DMS153 treated with DMSO at 0.1 percent for 48 hours (cell line): ENCODE measurements around the gene PDZD2.
A peak's percentile ranks its signal among the peaks of the same experiment; 100 is the strongest.

Source experiments
- DNase-seq: peaks from one replicate; lab custom pipeline; 2025; ENCODE audit not compliant: unreplicated experiment; lab: John Stamatoyannopoulos, UW

PDZD2 gene

GRCh38 chr5:31913808-31914207 is 274.9 kb downstream of the PDZD2 start:
- no peak for DNase-seq

GRCh38 chr5:31916327-31916726 is 277.4 kb downstream of the PDZD2 start:
- no peak for DNase-seq

GRCh38 chr5:31918739-31919138 is 279.8 kb downstream of the PDZD2 start:
- DNase-seq = no peak

- no peak for DNase-seq
These were observed 282.9 kb downstream of the PDZD2 start for GRCh38 chr5:31921852-31922305.

- DNase-seq = no peak
These were observed 285.1 kb downstream of the PDZD2 start for GRCh38 chr5:31924005-31924404.

- DNase-seq = no peak
These were observed 292.9 kb downstream of the PDZD2 start for GRCh38 chr5:31931874-31932273.

- DNase-seq = no peak
These were observed 295.2 kb downstream of the PDZD2 start for GRCh38 chr5:31934156-31934555.

- DNase-seq = peak; percentile 42
These were observed 296.8 kb downstream of the PDZD2 start for GRCh38 chr5:31935496-31936369.

- no peak for DNase-seq
These were observed 297.8 kb downstream of the PDZD2 start for GRCh38 chr5:31936683-31937082.

GRCh38 chr5:31937226-31937625 is 298.3 kb downstream of the PDZD2 start:
- no peak for DNase-seq

GRCh38 chr5:31937703-31938102 is 298.8 kb downstream of the PDZD2 start:
- no peak for DNase-seq

- no peak for DNase-seq
These were observed 300.2 kb downstream of the PDZD2 start for GRCh38 chr5:31939151-31939550.

GRCh38 chr5:31941151-31941755 is 302.3 kb downstream of the PDZD2 start:
- DNase-seq = no peak

GRCh38 chr5:31942546-31942945 is 303.6 kb downstream of the PDZD2 start:
- no peak for DNase-seq

GRCh38 chr5:31944684-31945445 is 305.9 kb downstream of the PDZD2 start:
- DNase-seq = peak; percentile 71

- DNase-seq = peak; percentile 29
These were observed 309.1 kb downstream of the PDZD2 start for GRCh38 chr5:31948006-31948405.

- no peak for DNase-seq
These were observed 313.1 kb downstream of the PDZD2 start for GRCh38 chr5:31952067-31952466.

- no peak for DNase-seq
These were observed 315.2 kb downstream of the PDZD2 start for GRCh38 chr5:31954091-31954490.

- no peak for DNase-seq
These were observed 318.2 kb downstream of the PDZD2 start for GRCh38 chr5:31957151-31957550.

GRCh38 chr5:31962351-31962751 is 323.4 kb downstream of the PDZD2 start:
- no peak for DNase-seq

- DNase-seq = no peak
These were observed 324.0 kb downstream of the PDZD2 start for GRCh38 chr5:31962871-31963307.
